ENCODE measurements around the gene PTPN21.
A peak's percentile ranks its signal among the peaks of the same experiment; 100 is the strongest.

The PTPN21 gene

GRCh38 chr14:88452231-88452630 is 102.6 kb downstream of the PTPN21 start:
- ChIA-PET CTCF (no interaction called here), POLR2A (no interaction called here)
- DNase-seq = no peak
- Histone ChIP-seq H3K9me3 (ENCODE audit: control extremely low read depth in 1 of 5, control insufficient read depth in 4 of 5, insufficient read depth in 2 of 5, low read depth in 1 of 5, low read length in 4 of 5) (peaks cover 0 to 15% (median 0%) of the 10 kb centered on the region in 5 experiments), H3K4me1 (ENCODE audit: control extremely low read depth in 1 of 4, control insufficient read depth in 4 of 4, insufficient read depth in 4 of 4, low read length in 3 of 4) (no peaks in the 10 kb centered on the region), H3K27me3 (replicated peaks in 2 of 5; ENCODE audit: control insufficient read depth in 4 of 5, insufficient read depth in 5 of 5, low read length in 4 of 5) (no peaks in the 10 kb centered on the region), H3K27ac (ENCODE audit: insufficient read depth in 1 of 2, low read depth in 1 of 2, low read length in 2 of 2, poor library complexity in 1 of 2, severe bottlenecking in 2 of 2) (no peak overlapping the region), H3K36me3 (ENCODE audit: control insufficient read depth in 4 of 4, insufficient read depth in 4 of 4, low read length in 3 of 4) (peaks cover 0 to 38% (median 6%) of the 10 kb centered on the region in 4 experiments), H3K4me3 (ENCODE audit: control insufficient read depth in 1 of 7, extremely low read depth in 1 of 7, insufficient read depth in 4 of 7, low read depth in 2 of 7, low read length in 6 of 7) (no peak overlapping the region)
- 95% methylated on average over 2 of the region's 4 CpGs for WGBS (ENCODE audit: insufficient coverage)

GRCh38 chr14:88439088-88439487 is 115.7 kb downstream of the PTPN21 start:
- Histone ChIP-seq H3K36me3 (ENCODE audit: control insufficient read depth in 4 of 4, insufficient read depth in 4 of 4, low read length in 3 of 4) (peaks cover 0 to 29% (median 5%) of the 10 kb centered on the region in 4 experiments), H3K27ac (ENCODE audit: insufficient read depth in 1 of 2, low read depth in 1 of 2, low read length in 2 of 2, poor library complexity in 1 of 2, severe bottlenecking in 2 of 2) (no peak overlapping the region), H3K4me1 (ENCODE audit: control extremely low read depth in 1 of 4, control insufficient read depth in 4 of 4, insufficient read depth in 4 of 4, low read length in 3 of 4) (no peaks in the 10 kb centered on the region), H3K4me3 (ENCODE audit: control insufficient read depth in 1 of 7, extremely low read depth in 1 of 7, insufficient read depth in 4 of 7, low read depth in 2 of 7, low read length in 6 of 7) (no peak overlapping the region), H3K27me3 (replicated peaks in 2 of 5; ENCODE audit: control insufficient read depth in 4 of 5, insufficient read depth in 5 of 5, low read length in 4 of 5) (no peaks in the 10 kb centered on the region), H3K9me3 (ENCODE audit: control extremely low read depth in 1 of 5, control insufficient read depth in 4 of 5, insufficient read depth in 2 of 5, low read depth in 1 of 5, low read length in 4 of 5) (no peaks in the 10 kb centered on the region)
- no CpG with 5 or more reads among the region's 2 CpGs for WGBS (ENCODE audit: insufficient coverage)
- DNase-seq = no peak
- ChIA-PET CTCF (no interaction called here), POLR2A (no interaction called here)

GRCh38 chr14:88437658-88438057 is 117.1 kb downstream of the PTPN21 start:
- no peaks in the 10 kb centered on the region for H3K27me3 ChIP-seq (replicated peaks in 2 of 5; ENCODE audit: control insufficient read depth in 4 of 5, insufficient read depth in 5 of 5, low read length in 4 of 5)
- CTCF ChIA-PET = no interaction called here
- H3K4me1 ChIP-seq (ENCODE audit: control extremely low read depth in 1 of 4, control insufficient read depth in 4 of 4, insufficient read depth in 4 of 4, low read length in 3 of 4) = no peaks in the 10 kb centered on the region
- WGBS (ENCODE audit: insufficient coverage) = 100% methylated on average over 2 of the region's 5 CpGs
- POLR2A ChIA-PET = no interaction called here
- peaks cover 0 to 29% (median 5%) of the 10 kb centered on the region in 4 experiments for H3K36me3 ChIP-seq (ENCODE audit: control insufficient read depth in 4 of 4, insufficient read depth in 4 of 4, low read length in 3 of 4)
- DNase-seq = no peak
- no peak overlapping the region for H3K27ac ChIP-seq (ENCODE audit: insufficient read depth in 1 of 2, low read depth in 1 of 2, low read length in 2 of 2, poor library complexity in 1 of 2, severe bottlenecking in 2 of 2)
- H3K4me3 ChIP-seq (ENCODE audit: control insufficient read depth in 1 of 7, extremely low read depth in 1 of 7, insufficient read depth in 4 of 7, low read depth in 2 of 7, low read length in 6 of 7) = no peak overlapping the region
- no peaks in the 10 kb centered on the region for H3K9me3 ChIP-seq (ENCODE audit: control extremely low read depth in 1 of 5, control insufficient read depth in 4 of 5, insufficient read depth in 2 of 5, low read depth in 1 of 5, low read length in 4 of 5)

- Histone ChIP-seq H3K27ac (ENCODE audit: insufficient read depth in 1 of 2, low read depth in 1 of 2, low read length in 2 of 2, poor library complexity in 1 of 2, severe bottlenecking in 2 of 2) (no peak overlapping the region), H3K9me3 (ENCODE audit: control extremely low read depth in 1 of 5, control insufficient read depth in 4 of 5, insufficient read depth in 2 of 5, low read depth in 1 of 5, low read length in 4 of 5) (no peaks in the 10 kb centered on the region), H3K4me3 (ENCODE audit: control insufficient read depth in 1 of 7, extremely low read depth in 1 of 7, insufficient read depth in 4 of 7, low read depth in 2 of 7, low read length in 6 of 7) (no peak overlapping the region), H3K27me3 (replicated peaks in 2 of 5; ENCODE audit: control insufficient read depth in 4 of 5, insufficient read depth in 5 of 5, low read length in 4 of 5) (no peaks in the 10 kb centered on the region), H3K4me1 (ENCODE audit: control extremely low read depth in 1 of 4, control insufficient read depth in 4 of 4, insufficient read depth in 4 of 4, low read length in 3 of 4) (no peaks in the 10 kb centered on the region), H3K36me3 (ENCODE audit: control insufficient read depth in 4 of 4, insufficient read depth in 4 of 4, low read length in 3 of 4) (peaks cover 0 to 15% (median 6%) of the 10 kb centered on the region in 4 experiments)
- no CpG with 5 or more reads among the region's 2 CpGs for WGBS (ENCODE audit: insufficient coverage)
- peak in 2 of 3 donors; percentile 5 to 21 for DNase-seq
- ChIA-PET POLR2A (interaction anchor here (0.5 kb wide), 1 partner anchor 74 kb away, joined by 3 read pairs; no protein-coding TSS in a partner anchor), CTCF (no interaction called here)
These were observed 123.8 kb downstream of the PTPN21 start for GRCh38 chr14:88430976-88431375.

- WGBS (ENCODE audit: insufficient coverage) = 92% methylated on average over 7 of the region's 7 CpGs
- CTCF ChIA-PET = no interaction called here
- POLR2A ChIA-PET = no interaction called here
These were observed 128.5 kb downstream of the PTPN21 start for GRCh38 chr14:88426271-88426670.

GRCh38 chr14:88424573-88424972 is 130.2 kb downstream of the PTPN21 start:
- H3K27ac ChIP-seq (ENCODE audit: insufficient read depth in 1 of 2, low read depth in 1 of 2, low read length in 2 of 2, poor library complexity in 1 of 2, severe bottlenecking in 2 of 2) = no peak overlapping the region
- no peak for DNase-seq
- CTCF ChIA-PET = interaction anchor here (1.1 kb wide), 1 partner anchor 11 kb away, joined by 3 read pairs; no protein-coding TSS in a partner anchor
- no peaks in the 10 kb centered on the region for H3K27me3 ChIP-seq (replicated peaks in 2 of 5; ENCODE audit: control insufficient read depth in 4 of 5, insufficient read depth in 5 of 5, low read length in 4 of 5)
- H3K36me3 ChIP-seq (ENCODE audit: control insufficient read depth in 4 of 4, insufficient read depth in 4 of 4, low read length in 3 of 4) = peaks cover 0 to 18% (median 5%) of the 10 kb centered on the region in 4 experiments
- POLR2A ChIA-PET = no interaction called here
- H3K9me3 ChIP-seq (ENCODE audit: control extremely low read depth in 1 of 5, control insufficient read depth in 4 of 5, insufficient read depth in 2 of 5, low read depth in 1 of 5, low read length in 4 of 5) = peaks cover 0 to 3% (median 0%) of the 10 kb centered on the region in 5 experiments
- no peaks in the 10 kb centered on the region for H3K4me1 ChIP-seq (ENCODE audit: control extremely low read depth in 1 of 4, control insufficient read depth in 4 of 4, insufficient read depth in 4 of 4, low read length in 3 of 4)
- H3K4me3 ChIP-seq (ENCODE audit: control insufficient read depth in 1 of 7, extremely low read depth in 1 of 7, insufficient read depth in 4 of 7, low read depth in 2 of 7, low read length in 6 of 7) = no peak overlapping the region

More at GRCh38 chr14:88426271-88426670, 128.5 kb downstream of the PTPN21 start:
- DNase-seq = no peak
- H3K27me3 ChIP-seq (replicated peaks in 2 of 5; ENCODE audit: control insufficient read depth in 4 of 5, insufficient read depth in 5 of 5, low read length in 4 of 5) = no peaks in the 10 kb centered on the region
- no peak overlapping the region for H3K4me3 ChIP-seq (ENCODE audit: control insufficient read depth in 1 of 7, extremely low read depth in 1 of 7, insufficient read depth in 4 of 7, low read depth in 2 of 7, low read length in 6 of 7)
- no peaks in the 10 kb centered on the region for H3K4me1 ChIP-seq (ENCODE audit: control extremely low read depth in 1 of 4, control insufficient read depth in 4 of 4, insufficient read depth in 4 of 4, low read length in 3 of 4)
- H3K36me3 ChIP-seq (ENCODE audit: control insufficient read depth in 4 of 4, insufficient read depth in 4 of 4, low read length in 3 of 4) = peaks cover 0 to 10% (median 6%) of the 10 kb centered on the region in 4 experiments
- no peak overlapping the region for H3K27ac ChIP-seq (ENCODE audit: insufficient read depth in 1 of 2, low read depth in 1 of 2, low read length in 2 of 2, poor library complexity in 1 of 2, severe bottlenecking in 2 of 2)
- no peaks in the 10 kb centered on the region for H3K9me3 ChIP-seq (ENCODE audit: control extremely low read depth in 1 of 5, control insufficient read depth in 4 of 5, insufficient read depth in 2 of 5, low read depth in 1 of 5, low read length in 4 of 5)

- Histone ChIP-seq H3K4me1 (ENCODE audit: control extremely low read depth in 1 of 4, control insufficient read depth in 4 of 4, insufficient read depth in 4 of 4, low read length in 3 of 4) (no peaks in the 10 kb centered on the region), H3K9me3 (ENCODE audit: control extremely low read depth in 1 of 5, control insufficient read depth in 4 of 5, insufficient read depth in 2 of 5, low read depth in 1 of 5, low read length in 4 of 5) (peaks cover 0 to 8% (median 0%) of the 10 kb centered on the region in 5 experiments), H3K27ac (ENCODE audit: insufficient read depth in 1 of 2, low read depth in 1 of 2, low read length in 2 of 2, poor library complexity in 1 of 2, severe bottlenecking in 2 of 2) (no peak overlapping the region), H3K27me3 (replicated peaks in 2 of 5; ENCODE audit: control insufficient read depth in 4 of 5, insufficient read depth in 5 of 5, low read length in 4 of 5) (no peaks in the 10 kb centered on the region), H3K4me3 (ENCODE audit: control insufficient read depth in 1 of 7, extremely low read depth in 1 of 7, insufficient read depth in 4 of 7, low read depth in 2 of 7, low read length in 6 of 7) (no peak overlapping the region), H3K36me3 (ENCODE audit: control insufficient read depth in 4 of 4, insufficient read depth in 4 of 4, low read length in 3 of 4) (peaks cover 0 to 24% (median 6%) of the 10 kb centered on the region in 4 experiments)
- ChIA-PET POLR2A (no interaction called here), CTCF (no interaction called here)
- no peak for DNase-seq
- no CpG with 5 or more reads among the region's 3 CpGs for WGBS (ENCODE audit: insufficient coverage)
These were observed 131.7 kb downstream of the PTPN21 start for GRCh38 chr14:88422919-88423650.

Data from common myeloid progenitor, CD34-positive (primary cell).